Measurements from ENCODE around the gene TMEM171.

DNA sequence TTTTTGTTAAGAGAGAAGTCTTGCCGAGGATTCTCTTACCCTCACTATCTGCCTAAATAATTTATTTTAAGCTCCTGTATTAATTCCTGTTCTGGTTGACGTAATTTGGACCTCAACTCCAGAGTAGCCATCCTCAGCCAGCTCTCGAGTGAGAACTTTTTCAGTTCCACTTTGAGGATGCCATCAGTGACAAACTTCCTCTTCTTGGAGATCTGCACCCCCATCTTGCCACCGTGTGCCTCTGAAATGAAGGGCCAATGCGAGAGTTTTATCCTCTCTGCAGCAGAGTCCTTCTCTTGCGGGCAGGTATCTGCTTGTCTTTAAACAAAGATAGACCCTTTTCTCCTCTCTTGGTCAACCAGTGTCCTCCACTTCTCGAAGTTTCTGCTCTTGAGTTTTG lies 33.1 kb downstream of the TMEM171 start:
- TF ChIP-seq ZNF316 (IDR thresholded peaks at IDR 0.05) (no peak), NCOA6 (IDR thresholded peaks at IDR 0.05) (no peak)
